Dermis microvascular lymphatic vessel endothelial cell (primary cell): Measurements from ENCODE around the gene AMPD3. TPM values are rescaled to one million over a fixed set of nuclear protein-coding genes. Genes with fewer than 3 reads are reported as not detected.
"Not testable (repeated sequence)": the region's sequence is repeated elsewhere in the genome, so short reads cannot be mapped to it uniquely, and the experiment has no call there.

Source experiments
- DNase-seq, 2 donors: peaks; one replicate each; pipeline versions ENCODE4 v3.0.0 to v3.0.0-alpha.2; 2010; ENCODE audit warnings: low read depth in 2 of 2
- total RNA-seq: library from RNA; depleted of rRNA; stranded (reverse); fragments of >200 nt; gene quantifications from 2 replicates; pipeline ENCODE4 v1.2.1, GENCODE V29; 2014

Gene AMPD3
- total RNA-seq, 1 donor from 2014 or later: 1.3 TPM

- DNase-seq: not testable (repeated sequence)
These were observed 18.4 kb upstream of the AMPD3 start for GRCh38 chr11:10436683-10437082.

- DNase-seq: no peak
These were observed 16.6 kb upstream of the AMPD3 start for GRCh38 chr11:10438458-10438857.

- DNase-seq: no peak
These were observed 15.7 kb upstream of the AMPD3 start for GRCh38 chr11:10439351-10439750.

- no peak for DNase-seq
These were observed 15.1 kb upstream of the AMPD3 start for GRCh38 chr11:10439924-10440323.

- DNase-seq: no peak
These were observed 14.7 kb upstream of the AMPD3 start for GRCh38 chr11:10440401-10440800.

- no peak for DNase-seq
These were observed 14.0 kb upstream of the AMPD3 start for GRCh38 chr11:10441091-10441490.

GRCh38 chr11:10441652-10442503 lies 13.2 kb upstream of the AMPD3 start:
- no peak for DNase-seq

- no peak for DNase-seq
These were observed 11.9 kb upstream of the AMPD3 start for GRCh38 chr11:10443152-10443551.

GRCh38 chr11:10443721-10444235 lies 11.3 kb upstream of the AMPD3 start:
- no peak for DNase-seq

- DNase-seq: no peak
These were observed 10.2 kb upstream of the AMPD3 start for GRCh38 chr11:10444725-10445315.

- no peak for DNase-seq
These were observed 7.6 kb upstream of the AMPD3 start for GRCh38 chr11:10447445-10447844.

- no peak for DNase-seq
These were observed 4.3 kb upstream of the AMPD3 start for GRCh38 chr11:10450462-10451425.

- no peak for DNase-seq
These were observed 3.5 kb upstream of the AMPD3 start for GRCh38 chr11:10451426-10452116.

GRCh38 chr11:10452211-10452767 lies 2.8 kb upstream of the AMPD3 start:
- DNase-seq: no peak

GRCh38 chr11:10453261-10453660 lies 1.8 kb upstream of the AMPD3 start:
- no peak for DNase-seq

- peak in 1 of 2 donors; percentile 55 for DNase-seq
These were observed 798 bp downstream of the AMPD3 start for GRCh38 chr11:10455637-10456487.

- no peak for DNase-seq
These were observed 1.5 kb downstream of the AMPD3 start for GRCh38 chr11:10456519-10456918.

- DNase-seq: no peak
These were observed 2.8 kb downstream of the AMPD3 start for GRCh38 chr11:10457901-10458300.

GRCh38 chr11:10459029-10459970 lies 4.2 kb downstream of the AMPD3 start:
- peak in 1 of 2 donors; percentile 19 for DNase-seq
